Effector CD4-positive, alpha-beta T cell (primary cell): ENCODE measurements around the gene FHAD1.

Experiments
- DNase-seq: peaks from one replicate; pipeline ENCODE4 v3.0.0-alpha.2; 2020

The FHAD1 gene

DNA sequence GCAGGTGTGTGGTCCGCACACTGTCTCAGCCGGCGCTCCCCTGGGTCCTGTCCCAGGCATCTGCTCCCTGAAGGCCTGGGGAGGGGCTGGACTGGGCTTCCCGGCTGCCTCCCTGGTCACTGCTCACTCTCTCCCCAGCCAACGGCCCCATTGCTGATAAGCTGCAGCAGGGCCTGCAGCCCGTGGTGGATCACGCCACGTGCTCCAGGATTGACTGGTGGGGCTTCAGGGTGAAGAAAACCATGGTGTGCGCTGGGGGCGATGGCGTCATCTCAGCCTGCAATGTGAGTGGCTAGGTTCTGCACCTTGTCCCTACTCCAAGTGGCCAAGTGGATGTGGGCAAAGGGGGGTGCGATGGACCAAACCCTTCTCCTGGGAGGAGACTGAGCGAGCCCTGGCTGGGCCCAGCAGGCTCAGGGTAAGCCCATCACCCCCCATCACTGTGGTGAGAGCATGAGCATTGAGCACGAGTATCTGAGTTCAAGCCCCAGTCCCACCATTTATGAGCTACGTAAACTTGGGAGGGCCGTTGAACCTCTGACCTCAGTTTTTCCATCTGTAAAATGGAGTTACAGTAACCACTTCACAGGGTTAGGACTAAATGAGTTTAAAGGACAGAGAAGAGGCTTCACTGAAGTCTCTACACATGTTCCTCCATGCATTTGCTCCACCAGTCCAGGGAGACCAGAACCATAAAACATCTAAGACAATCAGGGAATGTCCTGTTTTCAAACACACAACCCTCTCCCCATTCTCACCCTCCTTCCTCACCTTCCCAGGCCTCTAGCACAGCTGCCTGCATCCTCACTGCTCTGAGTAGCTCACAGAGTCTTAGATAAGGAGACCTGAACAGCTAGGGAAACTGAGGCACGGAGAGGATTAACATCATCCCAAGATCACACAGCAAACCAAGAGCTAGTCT is 197.7 kb downstream of the FHAD1 start:
- no peak for DNase-seq

DNA sequence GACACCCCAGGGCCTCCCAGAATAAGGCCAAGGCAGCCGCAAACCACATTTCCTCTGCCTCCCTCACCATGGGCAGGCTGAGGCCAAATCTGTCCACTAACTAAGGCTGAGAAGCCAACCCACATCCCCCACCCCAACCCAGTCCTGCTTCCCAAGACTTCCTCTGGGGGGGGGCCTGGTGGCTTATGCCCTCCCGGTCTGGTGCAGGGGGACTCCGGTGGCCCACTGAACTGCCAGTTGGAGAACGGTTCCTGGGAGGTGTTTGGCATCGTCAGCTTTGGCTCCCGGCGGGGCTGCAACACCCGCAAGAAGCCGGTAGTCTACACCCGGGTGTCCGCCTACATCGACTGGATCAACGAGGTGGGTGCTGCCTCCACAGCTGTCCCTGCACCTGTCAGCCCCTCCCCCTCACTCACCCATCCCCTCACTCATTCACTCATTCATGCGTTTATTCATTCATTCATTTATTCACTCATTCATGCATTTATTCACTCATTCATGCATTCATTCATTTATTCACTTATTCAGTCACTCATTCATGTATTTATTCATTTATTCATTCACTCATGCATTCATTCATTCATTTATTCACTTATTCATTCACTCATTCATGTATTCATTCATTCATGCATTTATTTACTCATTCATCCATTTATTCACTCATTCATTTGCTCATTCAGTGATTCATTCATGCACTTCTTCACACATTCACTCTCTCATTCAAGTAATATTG is 198.5 kb downstream of the FHAD1 start:
- no peak for DNase-seq

DNA sequence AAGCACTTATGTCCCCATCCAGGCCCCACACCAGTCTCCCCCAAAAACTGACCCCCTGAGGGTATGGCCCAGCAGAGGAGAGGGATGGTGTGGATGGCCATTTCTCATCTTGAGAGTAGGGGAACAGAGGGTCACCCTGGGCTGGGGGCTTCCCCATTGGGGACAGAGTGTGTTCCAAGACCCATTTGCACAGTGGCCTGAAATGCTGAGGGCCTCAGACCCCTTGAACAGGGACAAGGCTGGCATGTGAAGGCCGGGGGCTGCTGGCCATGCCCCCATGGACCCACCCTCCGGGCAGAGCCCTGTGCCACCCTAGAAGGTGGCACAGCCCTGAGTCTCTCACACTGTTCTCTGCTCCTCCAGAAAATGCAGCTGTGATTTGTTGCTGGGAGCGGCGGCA is 199.2 kb downstream of the FHAD1 start:
- DNase-seq: no peak
